Liver (tissue), 9 donors: ENCODE results near the gene SH3GL3. TPM values are rescaled to one million over a fixed set of nuclear protein-coding genes. Genes with fewer than 3 reads are reported as not detected.

Source experiments
- DNase-seq: peaks from one replicate; pipeline ENCODE4 v3.0.0-alpha.2; 2017; ENCODE audit warnings: low spot score
- H3K27ac ChIP-seq, 2 donors: one replicate each; pipeline ENCODE4 v1.7.0; 2013; ENCODE audit warnings: inconsistent platforms in 2 of 2, low read length in 2 of 2, control low read depth in 1 of 2, low read depth in 1 of 2, mild to moderate bottlenecking in 1 of 2
- H3K27me3 ChIP-seq, 4 donors: one replicate each; pipeline versions ENCODE4 v1.6.1 to v1.7.0; 2013; ENCODE audit warnings: low read length in 3 of 4, inconsistent platforms in 1 of 4, mild to moderate bottlenecking in 1 of 4, moderate library complexity in 1 of 4; ENCODE audit not compliant: control insufficient read depth in 4 of 4, insufficient read depth in 4 of 4
- H3K36me3 ChIP-seq, 4 donors: one replicate each; pipeline versions ENCODE4 v1.6.1 to v1.7.0; 2013; ENCODE audit warnings: low read length in 3 of 4, mild to moderate bottlenecking in 3 of 4, low read depth in 1 of 4, moderate library complexity in 1 of 4; ENCODE audit not compliant: control insufficient read depth in 4 of 4, insufficient read depth in 3 of 4
- H3K4me1 ChIP-seq, 4 donors: one replicate each; pipeline versions ENCODE4 v1.6.1 to v1.7.0; 2013; ENCODE audit warnings: low read length in 3 of 4, mild to moderate bottlenecking in 3 of 4, moderate library complexity in 1 of 4; ENCODE audit not compliant: control insufficient read depth in 4 of 4, insufficient read depth in 4 of 4
- H3K4me3 ChIP-seq, 3 donors: one replicate each; pipeline versions ENCODE4 v1.6.1 to v1.7.0; 2013; ENCODE audit warnings: low read length in 3 of 3, control low read depth in 1 of 3, low read depth in 1 of 3, mild to moderate bottlenecking in 1 of 3
- H3K9ac ChIP-seq, 2 donors: one replicate each; pipeline ENCODE4 v1.7.0; 2013; ENCODE audit warnings: low read length in 2 of 2, mild to moderate bottlenecking in 2 of 2, moderate library complexity in 2 of 2, control low read depth in 1 of 2, low read depth in 1 of 2
- H3K9me3 ChIP-seq, 4 donors: one replicate each; pipeline versions ENCODE4 v1.6.1 to v1.7.0; 2013; ENCODE audit warnings: low read length in 3 of 4; ENCODE audit not compliant: control insufficient read depth in 4 of 4
- FOXA1 ChIP-seq: IDR thresholded peaks from 2 replicates; pipeline ENCODE4 v1.6.1; 2016; ENCODE audit warnings: antibody characterized with exemption
- FOXA2 ChIP-seq: IDR thresholded peaks from 2 replicates; pipeline ENCODE4 v1.6.1; 2016; ENCODE audit warnings: antibody characterized with exemption
- HNF4A ChIP-seq, 2 donors: conservative IDR thresholded peaks; 2 replicates each; pipeline ENCODE4 v1.6.1; 2016; ENCODE audit warnings: antibody characterized with exemption in 2 of 2, mild to moderate bottlenecking in 2 of 2
- HNF4G ChIP-seq: IDR thresholded peaks from 2 replicates; pipeline ENCODE4 v1.6.1; 2016; ENCODE audit warnings: antibody characterized with exemption
- JUND ChIP-seq, 2 donors: IDR thresholded peaks; 2 replicates each; pipeline ENCODE4 v1.6.1; 2016; ENCODE audit warnings: antibody characterized with exemption in 2 of 2
- NR2F2 ChIP-seq: IDR thresholded peaks from 2 replicates; pipeline ENCODE4 v1.6.1; 2016; ENCODE audit warnings: antibody characterized with exemption
- RAD21 ChIP-seq, 2 donors: IDR thresholded peaks; 2 replicates each; pipeline ENCODE4 v1.6.1; 2016; ENCODE audit warnings: antibody characterized with exemption in 2 of 2, mild to moderate bottlenecking in 2 of 2
- RXRA ChIP-seq, 2 donors: IDR thresholded peaks; 2 replicates each; pipeline ENCODE4 v1.6.1; 2017 to 2018; ENCODE audit warnings: antibody characterized with exemption in 2 of 2, mild to moderate bottlenecking in 1 of 2
- SP1 ChIP-seq: IDR thresholded peaks from 2 replicates; pipeline ENCODE4 v1.6.1; 2018; ENCODE audit warnings: antibody characterized with exemption, mild to moderate bottlenecking
- YY1 ChIP-seq: IDR thresholded peaks from 2 replicates; pipeline ENCODE4 v1.6.1; 2016; ENCODE audit warnings: antibody characterized with exemption, mild to moderate bottlenecking
- WGBS: extraction: QIAGEN DNeasy Blood & Tissue Kit; methylation state at CpG from one replicate; pipeline ENCODE4 v1.1.7; 2013; 5-methylcytosine and 5-hydroxymethylcytosine counted together
- polyA plus RNA-seq, 2 donors: library from polyadenylated mRNA; stranded (reverse) in 1 of 2; unstranded in 1 of 2; fragments of 200-250 nt in 1 of 2; fragments of >200 nt in 1 of 2; fragmentation: Nextera tagmentation in 1 of 2; extraction: Ambion mirVana in 1 of 2; gene quantifications; one replicate each; pipeline versions ENCODE4 v1.2.1 to v1.2.3, GENCODE V29; 2013 to 2015
- total RNA-seq, 2 donors: library from RNA; depleted of rRNA; stranded (reverse); fragments of >200 nt; gene quantifications; one replicate each; pipeline ENCODE4 v1.2.3, GENCODE V29; 2014
- TF ChIP-seq, protein P1 (sequence below): fragments of 150-350 bp; IDR thresholded peaks from 2 replicates; pipeline ENCODE4 v1.5.1; 2017; ENCODE audit warnings: improper control_type of control experiment, low read depth, low read length; ENCODE audit not compliant: missing input control
- TF ChIP-seq, protein P2 (sequence below): IDR thresholded peaks from 2 replicates; pipeline ENCODE4 v1.6.1; 2016; ENCODE audit warnings: antibody characterized with exemption
- TF ChIP-seq, protein P3 (sequence below): IDR thresholded peaks from 2 replicates; pipeline ENCODE4 v1.6.1; 2016; ENCODE audit warnings: antibody characterized with exemption
- TF ChIP-seq, protein P4 (sequence below): IDR thresholded peaks from 2 replicates; pipeline ENCODE4 v1.6.1; 2016; ENCODE audit warnings: antibody characterized with exemption
- donor health status: healthy.
- donor health status: healthy.
- donor health status: healthy.
- donor health status: healthy.
- donor health status: healthy.

SH3GL3 gene
- total and polyA plus RNA-seq, 4 donors, result 0.23 TPM; not detected in 3

DNA sequence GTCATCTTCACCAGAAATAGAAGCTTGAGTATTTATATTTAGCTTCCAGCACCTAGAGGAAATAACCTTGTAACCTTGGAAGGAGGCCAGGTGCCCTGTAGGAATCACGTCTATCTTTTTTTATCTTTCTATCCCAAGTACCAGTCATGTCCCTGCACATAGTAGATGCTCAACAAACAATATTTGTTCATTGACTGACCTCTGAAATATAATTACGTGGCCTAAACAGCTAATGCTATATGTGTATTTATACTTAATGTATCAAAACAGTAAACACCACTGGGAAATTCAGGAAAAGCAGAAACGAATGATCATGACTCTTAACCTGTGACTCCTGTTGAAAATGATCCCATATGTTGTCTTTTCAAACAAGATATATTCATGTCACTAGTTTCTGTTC is 108.9 kb downstream of the SH3GL3 start (continued):
- TF ChIP-seq HNF4G, result no peak

DNA sequence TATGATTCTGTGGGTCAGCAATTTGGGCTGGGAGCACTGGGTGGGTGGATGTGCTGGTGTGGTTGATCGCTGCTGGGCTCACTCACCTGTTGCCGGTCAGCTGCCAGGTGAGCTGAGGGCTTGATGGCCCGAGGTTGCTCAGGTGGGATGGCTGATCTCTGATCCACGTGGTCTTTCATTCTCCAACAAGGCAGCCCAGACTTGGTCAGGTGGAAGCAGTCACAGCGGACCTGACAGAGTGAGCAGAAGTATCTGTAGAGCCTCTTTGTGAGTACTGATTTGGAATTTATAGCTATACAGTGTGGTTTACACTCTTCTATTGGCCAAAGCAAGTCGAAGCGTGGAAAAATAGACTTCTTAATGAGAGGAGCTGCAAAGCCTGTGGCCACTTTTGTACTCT is 109.6 kb downstream of the SH3GL3 start:
- peaks cover 0 to 3% (median 0%) of the 10 kb centered on the region in 4 donors for H3K27me3 ChIP-seq

DNA sequence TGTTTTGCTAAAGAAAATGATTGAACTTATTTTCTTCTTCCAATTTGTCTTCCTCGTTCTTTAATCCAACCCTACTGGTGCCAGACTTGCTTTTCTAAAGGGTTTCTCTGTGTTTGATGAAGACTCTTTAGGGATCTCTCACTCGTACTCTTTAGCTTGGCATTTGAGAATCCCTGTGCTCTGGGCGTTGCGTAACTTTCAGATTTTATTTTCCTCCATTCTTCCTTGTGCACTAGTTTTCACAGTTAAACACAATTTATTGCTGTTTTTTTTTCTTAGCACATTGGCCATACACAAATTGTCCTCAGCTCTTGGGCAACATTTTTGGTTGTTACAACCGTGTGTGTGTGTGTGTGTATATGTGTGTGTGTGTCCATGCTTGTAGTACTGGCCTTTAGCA is 111.0 kb downstream of the SH3GL3 start:
- H3K4me3 ChIP-seq, result no peak overlapping the region
- H3K27ac ChIP-seq, result no peak overlapping the region
- no peak for TF ChIP-seq SP1
- no peaks in the 10 kb centered on the region for H3K9me3 ChIP-seq
- 62% methylated on average over 5 of the region's 5 CpGs for WGBS
- DNase-seq, result no peak
- peaks cover 0 to 2% (median 0%) of the 10 kb centered on the region in 4 donors for H3K4me1 ChIP-seq
- H3K27me3 ChIP-seq, result peaks cover 0 to 3% (median 0%) of the 10 kb centered on the region in 4 donors
- no peaks in the 10 kb centered on the region for H3K36me3 ChIP-seq
- no peak overlapping the region for H3K9ac ChIP-seq

More for the DNA sequence above, 109.6 kb downstream of the SH3GL3 start:
- no peaks in the 10 kb centered on the region for H3K9me3 ChIP-seq
- TF ChIP-seq, protein P1, sequence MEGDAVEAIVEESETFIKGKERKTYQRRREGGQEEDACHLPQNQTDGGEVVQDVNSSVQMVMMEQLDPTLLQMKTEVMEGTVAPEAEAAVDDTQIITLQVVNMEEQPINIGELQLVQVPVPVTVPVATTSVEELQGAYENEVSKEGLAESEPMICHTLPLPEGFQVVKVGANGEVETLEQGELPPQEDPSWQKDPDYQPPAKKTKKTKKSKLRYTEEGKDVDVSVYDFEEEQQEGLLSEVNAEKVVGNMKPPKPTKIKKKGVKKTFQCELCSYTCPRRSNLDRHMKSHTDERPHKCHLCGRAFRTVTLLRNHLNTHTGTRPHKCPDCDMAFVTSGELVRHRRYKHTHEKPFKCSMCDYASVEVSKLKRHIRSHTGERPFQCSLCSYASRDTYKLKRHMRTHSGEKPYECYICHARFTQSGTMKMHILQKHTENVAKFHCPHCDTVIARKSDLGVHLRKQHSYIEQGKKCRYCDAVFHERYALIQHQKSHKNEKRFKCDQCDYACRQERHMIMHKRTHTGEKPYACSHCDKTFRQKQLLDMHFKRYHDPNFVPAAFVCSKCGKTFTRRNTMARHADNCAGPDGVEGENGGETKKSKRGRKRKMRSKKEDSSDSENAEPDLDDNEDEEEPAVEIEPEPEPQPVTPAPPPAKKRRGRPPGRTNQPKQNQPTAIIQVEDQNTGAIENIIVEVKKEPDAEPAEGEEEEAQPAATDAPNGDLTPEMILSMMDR, result no peak
- TF ChIP-seq SP1 (no peak), FOXA2 (no peak), YY1 (no peak), RXRA (IDR thresholded peaks at IDR 0.05) (no peak), HNF4A (conservative IDR thresholded peaks at IDR 0.05) (no peak), RAD21 (IDR thresholded peaks at IDR 0.05) (no peak), NR2F2 (no peak), JUND (IDR thresholded peaks at IDR 0.05) (no peak), FOXA1 (no peak), HNF4G (no peak)
- TF ChIP-seq, protein P2, sequence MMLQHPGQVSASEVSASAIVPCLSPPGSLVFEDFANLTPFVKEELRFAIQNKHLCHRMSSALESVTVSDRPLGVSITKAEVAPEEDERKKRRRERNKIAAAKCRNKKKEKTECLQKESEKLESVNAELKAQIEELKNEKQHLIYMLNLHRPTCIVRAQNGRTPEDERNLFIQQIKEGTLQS, result no peak
- TF ChIP-seq, protein P3, sequence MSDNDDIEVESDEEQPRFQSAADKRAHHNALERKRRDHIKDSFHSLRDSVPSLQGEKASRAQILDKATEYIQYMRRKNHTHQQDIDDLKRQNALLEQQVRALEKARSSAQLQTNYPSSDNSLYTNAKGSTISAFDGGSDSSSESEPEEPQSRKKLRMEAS, result no peak
- TF ChIP-seq, protein P4, sequence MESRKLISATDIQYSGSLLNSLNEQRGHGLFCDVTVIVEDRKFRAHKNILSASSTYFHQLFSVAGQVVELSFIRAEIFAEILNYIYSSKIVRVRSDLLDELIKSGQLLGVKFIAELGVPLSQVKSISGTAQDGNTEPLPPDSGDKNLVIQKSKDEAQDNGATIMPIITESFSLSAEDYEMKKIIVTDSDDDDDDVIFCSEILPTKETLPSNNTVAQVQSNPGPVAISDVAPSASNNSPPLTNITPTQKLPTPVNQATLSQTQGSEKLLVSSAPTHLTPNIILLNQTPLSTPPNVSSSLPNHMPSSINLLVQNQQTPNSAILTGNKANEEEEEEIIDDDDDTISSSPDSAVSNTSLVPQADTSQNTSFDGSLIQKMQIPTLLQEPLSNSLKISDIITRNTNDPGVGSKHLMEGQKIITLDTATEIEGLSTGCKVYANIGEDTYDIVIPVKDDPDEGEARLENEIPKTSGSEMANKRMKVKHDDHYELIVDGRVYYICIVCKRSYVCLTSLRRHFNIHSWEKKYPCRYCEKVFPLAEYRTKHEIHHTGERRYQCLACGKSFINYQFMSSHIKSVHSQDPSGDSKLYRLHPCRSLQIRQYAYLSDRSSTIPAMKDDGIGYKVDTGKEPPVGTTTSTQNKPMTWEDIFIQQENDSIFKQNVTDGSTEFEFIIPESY, result no peak
- H3K9ac ChIP-seq, result no peak overlapping the region
- no peak overlapping the region for H3K27ac ChIP-seq
- DNase-seq, result no peak
- H3K36me3 ChIP-seq, result no peaks in the 10 kb centered on the region
- WGBS, result 85% methylated on average over 7 of the region's 7 CpGs
- no peak overlapping the region for H3K4me3 ChIP-seq
- peaks cover 0 to 2% (median 0%) of the 10 kb centered on the region in 4 donors for H3K4me1 ChIP-seq
